Superior temporal gyrus (tissue), 1 donor: Measurements from ENCODE around the gene ADARB2.
"Not testable (repeated sequence)": the region's sequence is repeated elsewhere in the genome, so short reads cannot be mapped to it uniquely, and the experiment has no call there.

Source experiments
- DNase-seq: peaks from one replicate; pipeline ENCODE4 v3.0.0-alpha.2; 2016; ENCODE audit errors: extremely low spot score

The ADARB2 gene

DNA sequence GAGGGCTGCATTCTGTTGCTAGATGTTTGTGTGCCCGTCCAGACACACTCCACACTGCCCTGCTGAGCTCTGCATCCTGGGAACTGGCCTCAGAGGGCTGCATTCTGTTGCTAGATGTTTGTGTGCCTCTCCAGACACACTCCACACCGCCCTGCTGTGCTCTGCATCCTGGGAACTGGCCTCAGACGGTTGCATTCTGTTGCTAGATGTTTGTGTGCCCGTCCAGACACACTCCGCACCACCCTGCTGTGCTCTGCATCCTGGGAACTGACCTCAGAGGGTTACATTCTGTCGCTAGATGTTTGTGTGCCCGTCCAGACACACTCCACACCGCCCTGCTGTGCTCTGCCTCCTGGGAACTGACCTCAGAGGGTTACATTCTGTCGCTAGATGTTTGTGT lies 120.6 kb downstream of the ADARB2 start:
- DNase-seq, result not testable (repeated sequence)

DNA sequence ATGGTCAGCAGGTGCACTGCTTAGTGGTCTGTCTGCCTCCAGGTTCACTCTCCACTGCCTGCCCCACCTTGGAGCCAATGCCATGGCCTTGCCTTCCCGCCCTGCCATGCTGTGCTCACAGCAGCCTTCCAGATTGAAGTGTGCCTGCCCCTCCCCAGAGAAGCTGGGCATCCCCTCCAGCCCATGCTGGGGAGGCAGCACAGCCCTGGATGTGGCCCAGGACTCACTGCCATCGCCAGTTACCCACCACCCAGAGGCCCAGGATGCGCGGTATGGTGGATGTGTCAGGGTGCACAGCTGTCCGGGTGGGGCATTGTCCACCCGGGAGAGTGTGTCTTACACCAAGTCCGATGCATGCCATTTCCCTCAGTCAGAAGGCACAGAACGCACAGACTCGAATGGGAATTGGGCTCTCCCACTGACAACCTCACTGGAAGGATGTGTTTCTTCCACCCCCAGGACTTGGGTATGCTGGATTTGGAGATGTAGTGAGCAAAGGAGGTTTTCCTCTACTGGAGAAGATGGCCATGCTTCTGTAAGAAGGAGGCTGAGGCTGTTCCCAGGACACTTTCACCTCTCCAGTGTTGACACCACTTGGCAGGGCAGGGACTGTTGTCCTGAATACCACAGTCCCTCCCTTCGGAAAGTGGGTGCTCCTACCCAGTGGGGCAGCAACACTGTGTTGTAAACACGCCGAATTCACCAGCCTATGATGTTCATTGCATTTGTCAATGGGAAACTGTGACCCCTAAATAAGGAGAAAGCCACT lies 122.0 kb downstream of the ADARB2 start:
- no peak for DNase-seq

DNA sequence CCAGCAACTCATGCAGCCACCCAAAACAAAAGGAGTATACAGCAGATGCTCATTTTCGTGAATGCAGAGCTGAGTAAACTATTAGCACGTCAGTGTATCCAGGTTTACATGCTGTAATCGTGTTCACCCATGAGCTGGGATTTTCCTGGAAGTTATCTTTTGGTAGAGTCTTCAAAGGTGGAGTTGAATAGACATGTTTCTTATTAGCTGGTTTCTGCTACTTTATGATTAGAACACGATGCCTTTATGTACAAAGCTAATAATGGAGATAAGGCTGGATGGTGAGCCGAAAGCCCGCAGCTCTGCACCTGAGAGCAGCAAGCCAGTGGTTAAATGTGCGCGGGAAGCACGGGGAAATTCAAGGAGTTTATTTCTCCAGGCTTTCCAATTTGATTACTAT lies 123.8 kb downstream of the ADARB2 start:
- no peak for DNase-seq

DNA sequence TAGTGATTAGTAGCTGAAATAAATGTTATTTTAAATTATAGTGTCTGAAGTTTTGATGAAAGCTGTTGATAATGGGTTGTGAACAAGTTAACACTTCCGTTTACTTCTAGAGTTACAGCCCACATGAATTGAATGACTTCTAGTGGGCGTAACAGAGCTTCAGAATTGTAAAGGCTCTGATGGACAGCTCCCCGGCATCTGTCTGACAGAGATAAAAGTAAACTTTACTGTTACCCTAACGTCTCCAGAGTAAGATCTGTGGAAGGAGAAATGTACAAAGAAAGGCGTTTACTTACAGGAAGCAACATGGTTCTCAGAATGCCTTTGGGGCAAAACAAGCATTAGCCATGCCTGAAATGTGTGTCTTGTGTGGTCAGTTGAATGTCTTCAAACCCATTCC lies 124.4 kb downstream of the ADARB2 start:
- no peak for DNase-seq

DNA sequence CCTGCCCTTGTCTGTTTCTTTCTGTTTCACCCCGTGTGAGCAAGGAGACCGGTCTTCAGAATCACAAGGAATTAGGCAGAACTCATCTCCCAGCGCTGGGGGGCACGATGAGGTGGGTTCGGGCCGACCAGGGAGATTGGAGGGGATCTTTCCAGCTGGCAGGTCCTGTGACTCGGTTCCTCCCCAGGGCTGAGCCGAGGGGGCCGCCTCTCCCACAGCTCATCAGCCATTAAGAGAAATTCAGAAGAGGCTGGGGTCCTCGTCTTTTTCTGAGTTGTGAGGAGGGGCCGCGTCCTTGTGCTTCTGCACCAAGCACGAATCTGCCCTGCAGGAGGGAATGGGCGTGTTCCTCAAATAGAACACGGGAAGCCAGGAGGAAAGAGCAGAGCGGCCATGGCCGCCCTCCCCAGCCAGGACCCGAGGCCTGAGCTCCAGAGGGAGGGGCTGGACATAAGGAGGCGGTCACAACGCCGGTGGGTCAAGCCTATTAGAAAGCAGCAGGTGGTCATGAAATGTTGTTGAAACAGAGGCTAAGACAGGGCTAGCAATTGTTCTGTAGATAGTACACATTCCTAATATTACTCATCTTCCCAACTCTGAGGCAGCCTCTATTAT lies 125.3 kb downstream of the ADARB2 start:
- no peak for DNase-seq

DNA sequence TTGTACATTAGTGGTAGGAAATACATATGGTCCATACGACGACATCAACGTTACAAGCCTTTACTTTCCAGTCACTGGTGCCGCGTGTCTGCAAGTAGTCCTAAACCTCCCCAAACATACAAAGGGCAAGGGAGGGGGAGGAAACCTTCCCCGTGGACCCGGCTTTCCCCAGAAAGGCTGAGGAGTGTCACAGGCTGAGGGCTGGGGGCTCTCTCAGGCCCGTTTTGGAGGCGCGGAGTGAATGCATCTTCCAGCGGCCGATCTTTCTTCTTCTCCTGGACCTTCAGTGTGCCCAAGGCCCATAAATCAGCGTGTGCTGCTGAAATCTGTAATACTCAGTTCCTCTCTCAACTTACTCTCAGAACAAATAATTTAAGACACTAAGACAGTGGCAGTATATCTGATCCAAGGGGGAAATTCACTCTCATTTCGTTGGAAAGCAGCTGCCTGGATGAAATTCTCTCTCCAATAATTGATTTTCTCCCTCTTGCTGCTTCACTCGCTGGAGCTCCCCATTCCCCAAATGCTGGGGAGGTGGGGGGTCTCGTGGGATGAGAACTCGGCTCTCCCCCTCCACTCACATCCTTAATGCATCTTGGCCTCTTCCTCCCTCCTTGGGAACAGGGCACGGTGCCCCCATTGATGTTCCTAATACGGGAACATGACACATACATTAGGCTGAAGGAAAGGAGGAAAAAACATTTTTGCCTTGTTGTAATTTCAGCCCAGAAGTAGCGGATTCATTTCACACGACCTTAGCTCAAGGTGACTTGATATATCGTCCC lies 126.1 kb downstream of the ADARB2 start:
- DNase-seq, result no peak

DNA sequence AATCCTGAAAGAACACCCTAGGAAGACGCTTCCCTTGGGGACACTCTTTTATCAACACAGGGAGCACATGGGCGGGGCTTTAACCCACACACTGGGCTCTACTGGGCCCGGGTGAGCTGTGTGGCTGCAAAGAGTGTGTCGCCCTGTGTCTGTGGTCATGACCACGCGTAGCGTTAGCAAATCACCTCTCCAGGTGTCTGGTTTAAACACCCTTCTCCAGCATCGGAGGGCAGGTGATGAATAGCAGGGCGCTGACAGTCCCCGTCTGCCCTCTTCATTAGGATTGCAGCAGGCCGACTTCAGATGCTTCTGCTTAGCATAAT lies 127.7 kb downstream of the ADARB2 start:
- no peak for DNase-seq

DNA sequence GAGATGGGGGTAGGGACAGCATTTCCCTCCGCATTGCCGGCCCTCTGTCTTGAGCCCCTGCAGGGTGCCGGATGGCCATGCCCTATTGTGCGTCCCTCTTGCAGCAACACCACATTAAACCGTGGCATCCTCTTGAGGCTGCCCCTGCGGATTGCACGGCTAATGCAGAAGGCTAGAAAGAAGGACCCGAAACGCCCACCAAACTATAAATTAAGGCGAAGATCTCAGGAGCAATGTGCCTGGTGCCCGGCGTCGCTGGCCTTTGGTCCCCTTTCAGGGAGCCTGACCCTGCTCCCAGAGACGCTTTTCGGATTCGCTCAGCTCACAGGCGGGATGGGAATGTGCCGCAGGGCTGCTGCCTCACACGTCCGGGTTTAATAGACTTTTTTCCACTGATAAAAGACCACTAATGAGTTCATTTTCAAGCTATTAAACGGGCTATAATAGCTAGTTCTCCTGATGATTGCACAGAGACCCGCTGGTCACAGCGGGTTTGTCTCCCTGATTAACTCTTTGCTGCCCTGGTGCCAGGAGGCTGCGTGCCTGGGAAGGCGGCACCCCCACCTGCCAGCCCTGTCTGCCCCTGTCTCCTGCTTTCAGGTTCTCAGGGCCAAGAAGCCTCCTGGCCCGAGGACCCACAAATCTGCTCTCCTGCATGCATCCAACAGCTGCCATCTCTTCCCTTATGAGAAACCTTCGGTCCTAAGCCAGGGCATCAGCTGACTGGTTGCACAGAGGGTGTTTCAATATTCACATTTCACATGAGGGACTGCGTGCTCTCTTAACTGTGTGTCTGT lies 128.3 kb downstream of the ADARB2 start:
- no peak for DNase-seq

DNA sequence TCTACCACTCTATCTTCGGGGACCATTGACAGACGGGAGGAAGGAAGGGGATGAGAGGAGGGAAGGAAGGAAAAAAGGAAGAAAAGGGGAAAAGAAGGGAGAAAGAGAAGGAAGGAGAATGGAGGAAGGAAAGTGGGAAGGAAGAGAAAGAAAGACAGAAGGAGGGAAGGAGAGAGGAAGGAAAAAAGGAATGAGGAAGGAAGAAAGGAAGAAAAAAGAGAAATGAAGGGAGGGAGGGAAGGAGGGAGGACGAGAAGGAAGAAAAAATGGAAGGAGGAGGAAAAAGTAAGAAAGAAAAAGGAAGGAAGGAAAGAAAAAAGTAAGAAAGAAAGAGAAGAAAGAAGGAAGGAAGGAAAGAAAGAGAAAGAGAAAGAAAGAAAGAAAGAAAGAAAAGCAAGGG lies 128.9 kb downstream of the ADARB2 start:
- no peak for DNase-seq

DNA sequence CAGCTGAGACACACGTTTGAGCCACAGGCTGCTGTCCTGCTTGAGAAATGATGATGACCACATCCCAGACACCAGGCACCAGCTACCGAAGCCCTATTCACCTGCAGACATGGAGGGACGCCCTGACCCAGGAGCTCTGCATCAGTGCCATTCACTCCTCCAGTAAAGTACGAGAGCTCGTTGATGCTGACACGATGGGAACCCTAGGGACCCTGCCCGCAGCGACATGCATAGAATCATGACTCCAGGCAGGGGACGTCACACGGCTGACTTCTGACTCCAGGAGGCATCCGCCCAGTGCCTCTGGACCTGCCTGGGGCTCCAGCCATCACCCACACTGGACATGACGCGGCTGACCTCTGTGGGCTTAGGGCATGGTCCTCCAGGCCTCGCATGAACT lies 129.9 kb downstream of the ADARB2 start:
- DNase-seq, result no peak

DNA sequence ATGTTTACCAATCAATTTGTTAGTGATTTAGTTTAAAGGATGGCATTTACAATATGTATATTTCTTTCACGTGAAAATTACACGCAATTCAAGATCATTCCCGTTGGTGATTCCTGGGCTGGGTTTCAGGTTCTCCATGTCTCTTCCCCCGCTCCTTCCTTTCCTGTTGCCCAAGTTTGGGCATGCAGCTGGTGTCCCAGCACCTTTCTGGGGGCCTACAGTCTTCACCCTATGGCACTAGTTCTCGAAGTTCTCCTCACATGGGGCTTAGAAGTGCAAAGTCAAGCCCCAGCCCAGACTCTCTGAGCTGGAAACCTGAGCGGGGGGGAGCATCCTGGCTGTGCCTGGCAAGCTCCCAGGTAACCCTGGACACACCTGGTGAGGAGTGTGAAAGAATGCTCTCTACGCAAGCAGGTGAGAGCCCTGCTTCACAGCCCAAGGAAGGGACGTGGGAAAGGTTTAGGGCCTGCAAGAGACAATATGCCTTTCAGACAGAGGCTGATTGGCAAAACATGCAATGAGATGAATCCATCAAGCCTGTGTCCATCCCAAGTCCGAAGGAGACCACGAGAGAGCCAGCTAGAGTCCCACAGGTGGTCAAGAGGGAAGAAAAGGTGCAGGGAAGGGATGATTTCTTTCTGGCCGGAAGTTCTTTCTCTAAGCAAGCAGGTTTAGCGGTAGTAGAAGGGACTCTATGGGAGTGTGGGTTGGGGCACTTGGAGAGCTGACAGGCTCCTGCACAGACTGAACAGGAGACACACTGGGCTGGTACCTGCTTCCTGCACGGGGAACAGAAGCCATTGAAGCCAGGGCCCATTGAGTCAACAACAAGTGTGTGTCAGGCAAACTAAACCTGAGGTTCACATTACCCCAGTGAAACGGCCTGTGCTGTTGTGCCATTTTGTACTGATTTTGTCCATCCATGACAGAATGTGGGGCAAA lies 131.1 kb downstream of the ADARB2 start:
- no peak for DNase-seq

DNA sequence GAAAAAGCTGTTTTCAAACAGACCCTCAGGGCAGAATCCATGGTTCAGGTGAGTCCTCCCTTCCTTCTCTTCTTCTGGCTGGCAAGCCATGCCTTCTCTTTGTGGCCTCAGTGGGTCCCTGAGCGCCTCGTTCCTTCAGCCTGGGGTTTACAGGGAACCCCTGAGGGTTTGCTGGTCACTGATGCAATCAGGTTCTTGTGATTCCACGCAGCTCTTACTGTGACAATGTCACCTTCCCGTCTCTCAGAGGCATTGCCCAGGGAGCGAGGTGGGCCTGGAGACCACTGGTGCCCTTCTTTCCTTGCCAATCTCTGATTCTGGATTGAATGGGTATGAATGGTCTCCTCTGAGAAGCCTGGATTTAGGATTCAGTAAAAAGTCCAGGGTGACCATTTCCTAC lies 132.2 kb downstream of the ADARB2 start:
- DNase-seq, result no peak

DNA sequence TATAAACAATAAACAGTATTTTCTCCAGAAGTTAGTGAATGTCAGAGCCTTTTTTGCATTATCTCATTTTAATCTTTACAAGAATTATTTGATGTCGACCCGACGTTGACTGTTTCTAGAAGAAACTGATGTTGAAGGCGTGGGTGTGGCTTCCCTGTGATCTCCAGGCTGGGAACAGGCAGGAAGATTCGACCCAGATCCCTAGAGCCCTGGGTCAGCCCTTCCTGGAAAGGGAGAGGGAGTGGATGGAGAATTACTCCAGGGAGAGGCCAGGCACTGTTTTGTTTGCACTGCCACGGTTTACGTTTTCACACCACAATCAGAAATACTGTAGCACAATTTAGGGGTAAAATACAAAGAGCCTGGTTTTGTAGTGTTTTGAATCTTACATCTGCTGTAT lies 133.1 kb downstream of the ADARB2 start:
- DNase-seq, result no peak

DNA sequence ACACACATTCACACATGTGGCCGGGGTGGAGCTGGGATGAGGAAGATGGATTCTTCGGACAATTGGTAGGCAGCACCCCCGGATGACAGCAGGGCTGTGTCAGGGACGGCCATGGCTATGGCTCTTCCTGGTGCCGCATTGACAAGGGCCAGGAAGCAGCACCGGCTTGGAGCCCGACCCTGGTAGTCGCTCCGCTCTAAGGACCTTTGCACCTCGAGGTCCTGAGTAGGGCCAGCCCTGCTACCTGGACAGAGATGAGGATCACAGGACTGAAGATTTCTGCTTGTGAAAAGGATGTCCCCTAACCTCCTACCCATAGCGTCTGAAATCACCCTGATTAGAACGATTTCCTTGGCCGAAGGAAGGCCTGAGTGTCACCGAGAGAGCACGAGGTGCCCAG lies 134.1 kb downstream of the ADARB2 start:
- DNase-seq, result no peak

DNA sequence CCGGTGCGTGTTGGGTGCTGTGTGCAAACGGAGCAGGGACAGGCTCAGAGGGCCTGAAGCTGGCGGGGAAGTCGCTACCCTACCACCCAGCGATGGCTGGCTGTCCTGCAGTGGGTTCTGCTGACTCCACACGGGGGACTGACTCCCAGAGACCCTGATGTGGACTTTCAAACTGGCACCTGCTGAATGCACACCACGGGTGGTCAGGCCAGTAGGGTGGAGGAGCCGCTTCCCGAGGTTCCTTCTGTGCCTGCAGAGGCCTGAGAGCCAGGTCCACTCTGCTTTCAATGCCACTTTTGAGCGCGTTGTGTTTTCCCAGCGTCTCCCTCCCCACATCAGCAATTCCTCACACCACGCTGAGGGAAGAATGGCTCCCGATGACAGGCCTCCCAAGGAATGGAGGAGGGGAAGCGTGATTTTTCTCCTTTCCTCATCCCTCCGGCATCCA lies 135.3 kb downstream of the ADARB2 start:
- DNase-seq, result no peak

DNA sequence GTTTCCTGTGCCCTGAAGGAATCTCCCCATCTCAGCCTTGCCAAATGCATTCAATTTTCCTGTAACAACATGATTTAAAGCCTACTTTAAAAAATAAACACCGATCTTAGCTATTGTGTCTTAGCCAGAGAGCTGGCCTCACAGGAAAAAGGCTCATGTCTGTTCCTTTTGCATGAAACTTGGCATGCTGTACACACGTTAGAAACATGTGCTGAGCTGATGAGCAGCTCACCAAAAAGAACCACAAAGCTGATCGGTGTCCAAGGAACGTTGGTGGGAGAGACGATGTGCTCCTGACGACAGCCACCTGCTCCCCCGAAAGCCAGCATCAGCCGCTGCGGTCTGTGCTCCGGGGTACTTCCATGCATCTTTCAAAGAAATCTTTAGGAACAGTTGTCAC lies 135.9 kb downstream of the ADARB2 start:
- DNase-seq, result no peak

DNA sequence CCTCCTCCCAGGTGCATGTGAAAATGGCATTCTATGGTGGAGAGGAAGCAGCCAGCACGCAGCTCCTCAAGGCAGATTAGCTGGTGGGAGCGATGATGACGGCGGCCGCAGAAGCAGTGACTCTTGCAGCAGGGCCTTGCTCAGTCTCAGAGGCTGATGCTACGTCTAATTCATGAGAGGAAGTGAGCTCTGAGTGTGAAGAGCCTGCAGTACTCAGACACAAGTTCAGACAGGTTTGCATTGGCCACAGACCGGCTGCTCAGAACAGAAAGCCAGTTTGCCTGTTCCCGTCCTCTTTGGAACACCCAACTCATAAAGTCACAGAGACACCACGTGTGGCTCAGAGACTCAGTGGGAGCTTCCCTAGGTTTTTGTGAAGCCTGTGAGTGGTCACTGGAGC lies 136.5 kb downstream of the ADARB2 start:
- DNase-seq, result no peak

DNA sequence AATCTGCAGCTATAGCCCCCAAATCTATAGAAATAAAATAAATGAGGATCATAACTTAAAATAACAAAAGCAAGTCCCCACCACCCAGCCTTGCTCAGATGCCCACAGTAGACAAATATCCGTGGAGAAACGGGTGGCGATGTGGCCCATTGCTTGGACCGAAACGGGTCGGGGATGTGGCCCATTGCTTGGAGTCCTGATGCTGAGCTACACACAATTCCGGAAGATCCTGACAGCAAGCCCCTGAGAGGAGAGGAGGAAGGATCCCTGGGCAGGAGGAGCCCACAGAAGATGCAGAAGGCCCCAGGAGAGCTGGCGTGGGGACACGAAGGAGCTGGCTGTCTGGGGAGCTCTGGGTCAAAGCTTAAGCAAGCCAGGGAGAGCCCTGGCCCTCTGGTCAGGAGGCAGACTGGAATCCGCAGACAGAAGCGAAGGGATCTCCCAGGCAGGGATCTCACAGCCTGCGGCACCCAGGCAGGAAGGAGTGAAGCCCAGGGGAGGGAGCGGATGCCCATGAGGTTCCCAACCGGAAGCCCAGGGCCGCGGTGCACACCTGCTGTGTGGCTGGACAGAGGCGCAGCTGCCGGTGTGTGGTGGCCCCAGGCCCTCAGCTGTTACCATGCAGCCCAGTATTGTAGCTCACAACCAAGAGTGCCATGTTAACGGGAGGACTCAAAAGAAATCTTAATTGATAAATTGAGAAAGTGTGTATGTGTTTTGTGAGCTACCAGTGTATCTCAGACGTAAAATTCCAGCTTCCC lies 138.8 kb downstream of the ADARB2 start:
- DNase-seq, result no peak

DNA sequence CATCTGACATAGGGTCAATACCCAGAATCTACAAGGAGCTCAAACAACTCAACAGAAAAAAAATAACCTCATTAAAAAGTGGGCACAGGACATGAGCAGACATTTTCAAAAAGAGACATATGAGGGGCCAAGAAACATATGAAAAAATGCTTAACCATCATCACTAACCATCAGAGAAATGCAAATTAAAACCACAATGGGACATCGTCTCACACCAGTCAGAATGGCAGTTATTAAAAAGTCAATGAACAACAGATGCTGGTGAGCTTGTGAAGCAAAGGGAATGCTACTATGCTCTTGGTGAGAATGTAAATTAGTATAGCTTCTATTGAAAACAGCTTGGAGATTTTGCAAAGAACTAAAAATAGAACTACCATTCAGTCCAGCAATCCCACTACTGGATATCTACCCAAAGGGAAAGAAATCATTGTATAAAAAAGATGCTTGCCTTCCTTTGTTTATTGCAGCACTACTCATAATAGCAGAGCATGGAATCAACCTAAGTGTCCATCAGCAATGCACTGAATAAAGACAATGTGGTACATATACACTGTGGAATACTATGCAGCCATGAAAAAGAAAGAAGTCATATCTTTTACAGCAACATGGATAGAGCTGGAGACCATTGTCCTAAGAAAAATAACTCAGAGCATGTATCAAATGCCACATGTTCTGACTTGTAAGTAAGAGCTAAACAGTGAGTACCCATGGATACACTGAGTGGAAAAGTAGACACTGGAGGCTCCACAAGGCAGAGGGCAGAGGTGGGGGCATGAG lies 139.8 kb downstream of the ADARB2 start:
- no peak for DNase-seq
